Trophoblast cell (in vitro differentiated cells and primary cell): ENCODE measurements around the gene NELFA.

Source experiments
- DNase-seq, 2 donors: peaks; one replicate each; pipeline ENCODE4 v3.0.0-alpha.2; 2016
- H2AFZ ChIP-seq: 2 replicates; pipeline ENCODE4 v1.6.1; 2013; ENCODE audit warnings: low read length, moderate library complexity, mild to moderate bottlenecking; ENCODE audit not compliant: insufficient read depth, poor library complexity
- H2AK5ac ChIP-seq: 2 replicates; pipeline ENCODE4 v1.6.1; 2013; ENCODE audit warnings: mild to moderate bottlenecking, low read length
- H2BK120ac ChIP-seq: 2 replicates; pipeline ENCODE4 v1.6.1; 2013; ENCODE audit warnings: low read length, mild to moderate bottlenecking, moderate library complexity; ENCODE audit not compliant: insufficient read depth, poor library complexity
- H2BK12ac ChIP-seq: 2 replicates; pipeline ENCODE4 v1.6.1; 2013; ENCODE audit warnings: mild to moderate bottlenecking, low read length, moderate library complexity
- H2BK5ac ChIP-seq: 2 replicates; pipeline ENCODE4 v1.6.1; 2013; ENCODE audit warnings: low read length, low read depth, moderate library complexity, mild to moderate bottlenecking; ENCODE audit not compliant: poor library complexity
- H3K14ac ChIP-seq: 2 replicates; pipeline ENCODE4 v1.6.1; 2013; ENCODE audit warnings: mild to moderate bottlenecking, low read length
- H3K18ac ChIP-seq: 2 replicates; pipeline ENCODE4 v1.6.1; 2013; ENCODE audit warnings: mild to moderate bottlenecking, low read length
- H3K23ac ChIP-seq: 2 replicates; pipeline ENCODE4 v1.6.1; 2013; ENCODE audit warnings: low read length
- H3K27ac ChIP-seq: 2 replicates; pipeline ENCODE4 v1.5.1; 2013; ENCODE audit warnings: low read depth, mild to moderate bottlenecking, inconsistent platforms, low read length, moderate library complexity
- H3K27me3 ChIP-seq: 2 replicates; pipeline ENCODE4 v1.6.1; 2013; ENCODE audit warnings: inconsistent platforms, mild to moderate bottlenecking, low read length, moderate library complexity; ENCODE audit not compliant: insufficient read depth
- H3K36me3 ChIP-seq, 2 experiments: 1 replicate in 1 of 2; 2 replicates in 1 of 2; pipeline ENCODE4 v1.6.1; 2013; ENCODE audit warnings: low read length in 2 of 2, mild to moderate bottlenecking in 2 of 2, moderate library complexity in 1 of 2; ENCODE audit not compliant: insufficient read depth in 2 of 2, control insufficient read depth in 1 of 2
- H3K4ac ChIP-seq: 2 replicates; pipeline ENCODE4 v1.6.1; 2013; ENCODE audit warnings: low read depth, mild to moderate bottlenecking, low read length, moderate library complexity
- H3K4me1 ChIP-seq, 2 experiments: 1 replicate in 1 of 2; 2 replicates in 1 of 2; pipeline ENCODE4 v1.6.1; 2013; ENCODE audit warnings: low read length in 2 of 2, mild to moderate bottlenecking in 2 of 2, moderate library complexity in 1 of 2; ENCODE audit not compliant: insufficient read depth in 2 of 2, control insufficient read depth in 1 of 2
- H3K4me2 ChIP-seq: 2 replicates; pipeline ENCODE4 v1.6.1; 2013; ENCODE audit warnings: inconsistent platforms, mild to moderate bottlenecking, low read length, moderate library complexity
- H3K4me3 ChIP-seq: 2 replicates; pipeline ENCODE4 v1.5.1; 2013; ENCODE audit warnings: mild to moderate bottlenecking, low read depth, low read length, inconsistent platforms
- H3K79me1 ChIP-seq: one replicate; pipeline ENCODE4 v1.6.1; 2013; ENCODE audit warnings: low read length
- H3K79me2 ChIP-seq: 2 replicates; pipeline ENCODE4 v1.6.1; 2013; ENCODE audit warnings: low read length, mild to moderate bottlenecking; ENCODE audit not compliant: control insufficient read depth, insufficient read depth, poor library complexity
- H3K9ac ChIP-seq: 2 replicates; pipeline ENCODE4 v1.6.1; 2013; ENCODE audit warnings: mild to moderate bottlenecking, low read length
- H3K9me3 ChIP-seq: 2 replicates; pipeline ENCODE4 v1.6.1; 2013; ENCODE audit warnings: low read depth, mild to moderate bottlenecking, control low read depth, inconsistent platforms, low read length; ENCODE audit not compliant: insufficient read depth
- H4K12ac ChIP-seq: 2 replicates; pipeline ENCODE4 v1.6.1; 2013; ENCODE audit warnings: low read depth, mild to moderate bottlenecking, low read length, moderate library complexity
- H4K8ac ChIP-seq: 2 replicates; pipeline ENCODE4 v1.6.1; 2013; ENCODE audit warnings: low read depth, mild to moderate bottlenecking, low read length, moderate library complexity
- H4K91ac ChIP-seq: one replicate; pipeline ENCODE4 v1.6.1; 2013; ENCODE audit warnings: low read depth, mild to moderate bottlenecking, low read length, moderate library complexity
- WGBS: extraction: QIAGEN DNeasy Blood & Tissue Kit; methylation state at CpG from one replicate; pipeline ENCODE4 v1.1.7; 2013; ENCODE audit warnings: missing lambda C conversion rate; ENCODE audit not compliant: insufficient read length, insufficient coverage; ENCODE audit errors: extremely low coverage; 5-methylcytosine and 5-hydroxymethylcytosine counted together

NELFA gene

GRCh38 chr4:1971456-1972200, 37.1 kb downstream of the NELFA start:
- Histone ChIP-seq H3K4me2 (no peak overlapping the region), H3K79me2 (no peaks in the 10 kb centered on the region)

DNA sequence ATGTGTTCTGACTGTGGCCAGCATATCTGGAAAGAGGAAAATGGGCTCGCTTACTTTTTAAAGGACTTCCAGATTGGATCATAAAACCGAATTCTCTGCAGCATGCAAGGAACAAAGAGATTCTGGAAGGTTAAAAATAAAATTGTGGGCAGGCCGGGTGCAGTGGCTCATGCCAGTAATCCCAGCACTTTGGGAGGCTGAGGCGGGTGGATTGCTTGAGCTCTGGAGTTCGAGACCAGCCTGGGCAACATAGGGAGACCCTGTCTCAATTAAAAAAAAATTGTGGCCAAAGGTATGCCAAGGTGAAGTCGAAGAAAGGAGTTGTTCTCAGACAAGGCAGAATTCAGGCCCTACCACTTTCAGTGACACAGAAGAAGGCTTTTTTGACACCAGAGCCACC, 37.8 kb downstream of the NELFA start:
- H3K9me3 ChIP-seq: peaks cover 3% of the 10 kb centered on the region
- no peak for DNase-seq
- no CpG with 5 or more reads among the region's 6 CpGs for WGBS
- no peaks in the 10 kb centered on the region for H3K4me1 ChIP-seq
- H2AFZ ChIP-seq: no peak overlapping the region
- no peak overlapping the region for H3K18ac ChIP-seq
- H3K4me2 ChIP-seq: no peak overlapping the region
- no peak overlapping the region for H3K27ac ChIP-seq
- peaks cover 37 to 40% of the 10 kb centered on the region in 2 experiments for H3K36me3 ChIP-seq
- H3K23ac ChIP-seq: no peak overlapping the region
- no peak overlapping the region for H3K14ac ChIP-seq
- no peak overlapping the region for H3K9ac ChIP-seq
- no peak overlapping the region for H2BK120ac ChIP-seq
- H3K27me3 ChIP-seq: no peaks in the 10 kb centered on the region
- H4K8ac ChIP-seq: no peak overlapping the region
- no peak overlapping the region for H3K4me3 ChIP-seq
- H2BK5ac ChIP-seq: no peak overlapping the region
- no peak overlapping the region for H4K12ac ChIP-seq
- no peak overlapping the region for H3K4ac ChIP-seq
- no peaks in the 10 kb centered on the region for H3K79me2 ChIP-seq
- no peaks in the 10 kb centered on the region for H3K79me1 ChIP-seq
- H4K91ac ChIP-seq: no peak overlapping the region
- H2BK12ac ChIP-seq: no peak overlapping the region
- no peak overlapping the region for H2AK5ac ChIP-seq

More at GRCh38 chr4:1971456-1972200, 37.1 kb downstream of the NELFA start:
- Histone ChIP-seq H2BK120ac (no peak overlapping the region), H2BK12ac (no peak overlapping the region), H2BK5ac (no peak overlapping the region), H4K91ac (no peak overlapping the region), H3K9me3 (peaks cover 3% of the 10 kb centered on the region), H3K4me1 (no peaks in the 10 kb centered on the region), H3K23ac (no peak overlapping the region), H3K9ac (no peak overlapping the region), H4K12ac (no peak overlapping the region), H3K79me1 (no peaks in the 10 kb centered on the region), H3K4me3 (no peak overlapping the region), H3K4ac (no peak overlapping the region), H4K8ac (no peak overlapping the region), H2AK5ac (no peak overlapping the region), H3K27me3 (no peaks in the 10 kb centered on the region), H3K14ac (no peak overlapping the region), H3K36me3 (peaks cover 43 to 47% of the 10 kb centered on the region in 2 experiments), H2AFZ (no peak overlapping the region), H3K18ac (no peak overlapping the region), H3K27ac (no peak overlapping the region)
- no CpG with 5 or more reads among the region's 16 CpGs for WGBS
- DNase-seq: no peak

- Histone ChIP-seq H3K14ac (no peak overlapping the region), H3K36me3 (peaks cover 29 to 32% of the 10 kb centered on the region in 2 experiments), H2AK5ac (no peak overlapping the region), H3K27ac (no peak overlapping the region), H3K27me3 (no peaks in the 10 kb centered on the region), H3K18ac (no peak overlapping the region), H2BK120ac (no peak overlapping the region), H4K8ac (no peak overlapping the region), H2BK12ac (no peak overlapping the region), H3K79me2 (no peaks in the 10 kb centered on the region), H4K12ac (no peak overlapping the region), H3K4ac (no peak overlapping the region), H3K9ac (no peak overlapping the region), H3K4me1 (no peaks in the 10 kb centered on the region), H3K23ac (no peak overlapping the region), H4K91ac (no peak overlapping the region), H2AFZ (no peak overlapping the region), H3K79me1 (no peaks in the 10 kb centered on the region), H2BK5ac (no peak overlapping the region), H3K4me2 (no peak overlapping the region), H3K9me3 (peaks cover 3% of the 10 kb centered on the region), H3K4me3 (no peak overlapping the region)
- DNase-seq: no peak
- no CpG with 5 or more reads among the region's 17 CpGs for WGBS
Observed at GRCh38 chr4:1969928-1970723, 38.6 kb downstream of the NELFA start.

DNA sequence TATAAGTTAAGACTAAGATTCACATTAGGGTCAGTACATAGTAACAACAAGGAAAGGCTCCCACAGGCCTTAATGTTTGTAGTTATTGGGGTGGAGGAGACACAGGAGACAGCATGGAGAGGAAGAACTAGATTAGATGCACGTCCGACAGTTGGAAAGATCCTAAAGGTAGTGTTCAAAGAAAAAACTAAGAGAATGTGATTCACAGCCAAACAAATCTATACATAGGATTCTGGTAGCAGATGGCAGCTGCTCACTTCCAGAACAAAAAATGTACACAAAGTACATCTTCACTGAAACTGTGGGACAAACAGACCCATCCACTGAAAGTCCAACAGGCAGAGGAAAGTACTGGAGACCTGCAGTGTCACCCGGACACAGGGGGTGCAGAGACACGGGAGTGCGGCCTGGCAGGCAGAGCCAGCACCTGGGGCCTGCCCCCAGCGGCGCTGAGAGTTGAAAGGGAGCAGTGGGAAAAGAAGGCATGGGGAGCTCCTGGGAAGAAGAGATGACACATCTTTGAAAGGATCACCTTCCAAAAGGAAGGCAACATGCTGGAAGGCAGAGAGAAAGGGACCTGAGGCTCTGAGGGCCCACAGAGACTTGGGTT, 40.0 kb downstream of the NELFA start:
- Histone ChIP-seq H3K4me2 (no peak overlapping the region), H3K79me2 (no peaks in the 10 kb centered on the region), H4K91ac (no peak overlapping the region), H4K12ac (no peak overlapping the region), H3K4ac (no peak overlapping the region), H2BK5ac (no peak overlapping the region), H3K14ac (no peak overlapping the region), H3K79me1 (no peaks in the 10 kb centered on the region), H3K23ac (no peak overlapping the region), H3K4me1 (peaks cover 0 to 3% of the 10 kb centered on the region in 2 experiments), H3K9me3 (peaks cover 3% of the 10 kb centered on the region), H4K8ac (no peak overlapping the region), H2BK12ac (no peak overlapping the region), H2BK120ac (no peak overlapping the region), H3K27ac (no peak overlapping the region), H3K18ac (no peak overlapping the region), H3K36me3 (peaks cover 21 to 24% of the 10 kb centered on the region in 2 experiments), H2AFZ (no peak overlapping the region), H3K27me3 (no peaks in the 10 kb centered on the region), H3K4me3 (no peak overlapping the region), H3K9ac (no peak overlapping the region), H2AK5ac (no peak overlapping the region)
- DNase-seq: no peak
- WGBS: no CpG with 5 or more reads among the region's 7 CpGs
